GM12878 (cell line): ENCODE measurements around the gene SMAD5. TPM values are rescaled to one million over a fixed set of nuclear protein-coding genes. Genes with fewer than 3 reads are reported as not detected.

Source experiments
- ATF3 ChIP-seq: IDR thresholded peaks from 2 replicates; pipeline ENCODE4 v1.6.1; 2011; ENCODE audit warnings: low read depth, mild to moderate bottlenecking, low read length, moderate library complexity, borderline replicate concordance; ENCODE audit errors: extremely low read depth
- BCLAF1 ChIP-seq: fragments of 450-650 bp; IDR thresholded peaks from 2 replicates; pipeline ENCODE4 v1.6.1; 2017; ENCODE audit warnings: antibody characterized with exemption, mild to moderate bottlenecking, moderate library complexity
- DPF2 ChIP-seq: fragments of 450-650 bp; IDR thresholded peaks from 2 replicates; pipeline ENCODE4 v1.6.1; 2017; ENCODE audit warnings: mild to moderate bottlenecking
- FOXK2 ChIP-seq: fragments of 450-650 bp; IDR thresholded peaks from 2 replicates; pipeline ENCODE4 v1.6.1; 2017; ENCODE audit warnings: mild to moderate bottlenecking, moderate library complexity
- IRF5 ChIP-seq: fragments of 450-650 bp; IDR thresholded peaks from 2 replicates; pipeline ENCODE4 v1.6.1; 2017; ENCODE audit warnings: borderline replicate concordance
- JUND ChIP-seq: IDR thresholded peaks from 2 replicates; pipeline ENCODE4 v1.6.1; 2012; ENCODE audit warnings: low read depth, mild to moderate bottlenecking, low read length, improper control_type of control experiment, moderate library complexity
- MYB ChIP-seq: fragments of 150-350 bp; IDR thresholded peaks from 2 replicates; pipeline ENCODE4 v1.6.1; 2014; ENCODE audit warnings: mild to moderate bottlenecking, low read depth, low read length, borderline replicate concordance
- NR2F1 ChIP-seq: fragments of 450-650 bp; conservative IDR thresholded peaks from 2 replicates; pipeline ENCODE4 v1.6.1; 2017; ENCODE audit warnings: mild to moderate bottlenecking
- NRF1 ChIP-seq: conservative IDR thresholded peaks from 2 replicates; pipeline ENCODE4 v1.6.1; 2011; ENCODE audit warnings: mild to moderate bottlenecking, low read depth, low read length, improper control_type of control experiment
- PAX5 ChIP-seq: IDR thresholded peaks from 2 replicates; pipeline ENCODE4 v1.6.1; 2011; ENCODE audit warnings: low read depth, low read length, borderline replicate concordance
- RELB ChIP-seq: fragments of 450-650 bp; IDR thresholded peaks from 2 replicates; pipeline ENCODE4 v1.6.1; 2017; ENCODE audit warnings: low read depth, mild to moderate bottlenecking, moderate library complexity
- SKIL ChIP-seq: fragments of 450-650 bp; IDR thresholded peaks from 2 replicates; pipeline ENCODE4 v1.6.1; 2017; ENCODE audit warnings: mild to moderate bottlenecking, low read depth, inconsistent platforms; ENCODE audit not compliant: poor library complexity, severe bottlenecking
- SMC3 ChIP-seq: IDR thresholded peaks from 2 replicates; pipeline ENCODE4 v1.6.1; 2011; ENCODE audit warnings: low read length, improper control_type of control experiment, borderline replicate concordance
- SP1 ChIP-seq: IDR thresholded peaks from one replicate; pipeline ENCODE4 v1.6.1; 2011; ENCODE audit warnings: low read depth, low read length
- TCF12 ChIP-seq: IDR thresholded peaks from 2 replicates; pipeline ENCODE4 v1.6.1; 2011; ENCODE audit warnings: low read depth, mild to moderate bottlenecking, low read length
- TCF7 ChIP-seq: IDR thresholded peaks from 2 replicates; pipeline ENCODE4 v1.6.1; 2014; ENCODE audit warnings: antibody characterized with exemption, borderline replicate concordance
- ZBTB33 ChIP-seq: fragments of 450-650 bp; IDR thresholded peaks from 2 replicates; pipeline ENCODE4 v1.6.1; 2017; ENCODE audit warnings: mild to moderate bottlenecking
- ZNF217 ChIP-seq: fragments of 450-650 bp; IDR thresholded peaks from 2 replicates; pipeline ENCODE4 v1.6.1; 2017; ENCODE audit warnings: antibody characterized with exemption, mild to moderate bottlenecking
- ZNF24 ChIP-seq: fragments of 450-650 bp; IDR thresholded peaks from 2 replicates; pipeline ENCODE4 v1.6.1; 2017; ENCODE audit warnings: antibody characterized with exemption, mild to moderate bottlenecking
- ZNF384 ChIP-seq: IDR thresholded peaks from 2 replicates; pipeline ENCODE4 v1.6.1; 2012; ENCODE audit warnings: low read depth, mild to moderate bottlenecking, low read length, improper control_type of control experiment, borderline replicate concordance
- ZNF622 ChIP-seq: fragments of 450-650 bp; IDR thresholded peaks from 2 replicates; pipeline ENCODE4 v1.6.1; 2017; ENCODE audit warnings: mild to moderate bottlenecking, inconsistent platforms
- ZSCAN29 ChIP-seq: fragments of 450-650 bp; IDR thresholded peaks from 2 replicates; pipeline ENCODE4 v1.6.1; 2017; ENCODE audit warnings: mild to moderate bottlenecking, moderate library complexity
- polyA plus RNA-seq, 11 experiments: library from polyadenylated mRNA; depleted of rRNA in 4 of 11; unstranded in 6 of 11; stranded (reverse) in 5 of 11; fragments of >200 nt; fragmentation: Nextera tagmentation in 4 of 11; fragmentation: Illumina TruSeq in 1 of 11; extraction: Ambion mirVana in 4 of 11; extraction: Trizol in 1 of 11; gene quantifications; 1 replicate in 1 of 11; 2 replicates in 10 of 11; pipeline versions ENCODE4 v1.2.1 to v1.2.3, GENCODE V29; 2011 to 2016; ENCODE audit warnings: inconsistent platforms in 2 of 11, missing spikeins in 2 of 11, low read depth in 1 of 11
- total RNA-seq, 4 experiments: library from RNA; depleted of rRNA in 3 of 4; stranded (reverse); fragments of >200 nt in 3 of 4; fragmentation: Illumina TruSeq in 1 of 4; extraction: Trizol in 1 of 4; gene quantifications; 2 replicates each; pipeline versions ENCODE4 v1.2.1 to v1.2.3, GENCODE V29; 2013 to 2021

Gene SMAD5
- total and polyA plus RNA-seq, 10 of the 15 experiments (the other 5 are each of a cell fraction or from before 2014, with no cell fraction given): 3.6 to 40.6 (median 11.7) TPM

- TF ChIP-seq BCLAF1: no peak
- no peak for TF ChIP-seq DPF2
- no peak for TF ChIP-seq PAX5
- TF ChIP-seq TCF7: no peak
- no peak for TF ChIP-seq SP1
- no peak for TF ChIP-seq ATF3
- no peak for TF ChIP-seq ZNF217
- no peak for TF ChIP-seq MYB
- peak; percentile 50 for TF ChIP-seq NR2F1
- no peak for TF ChIP-seq ZSCAN29
- TF ChIP-seq IRF5: no peak
- no peak for TF ChIP-seq TCF12
- no peak for TF ChIP-seq JUND
- TF ChIP-seq RELB: peak; percentile 88; the same call in 1 of the 2 replicates
- no peak for TF ChIP-seq ZNF24
- TF ChIP-seq SKIL: peak; percentile 73
- no peak for TF ChIP-seq SMC3
- no peak for TF ChIP-seq ZNF622
- TF ChIP-seq NRF1: no peak
- TF ChIP-seq FOXK2: no peak
- TF ChIP-seq ZNF384: no peak
- no peak for TF ChIP-seq ZBTB33
Measured at GRCh38 chr5:136232316-136232715, 99.7 kb downstream of the SMAD5 start (continued).
